Islet of Langerhans (tissue), 1 donor: ENCODE data around the gene EEF1AKMT2.

ENCODE experiments used
- FAIRE-seq: peaks from one replicate; lab custom pipeline; 2011; peaks lifted over from hg19 to GRCh38; lab: Jason Lieb, UNC

The EEF1AKMT2 gene

DNA sequence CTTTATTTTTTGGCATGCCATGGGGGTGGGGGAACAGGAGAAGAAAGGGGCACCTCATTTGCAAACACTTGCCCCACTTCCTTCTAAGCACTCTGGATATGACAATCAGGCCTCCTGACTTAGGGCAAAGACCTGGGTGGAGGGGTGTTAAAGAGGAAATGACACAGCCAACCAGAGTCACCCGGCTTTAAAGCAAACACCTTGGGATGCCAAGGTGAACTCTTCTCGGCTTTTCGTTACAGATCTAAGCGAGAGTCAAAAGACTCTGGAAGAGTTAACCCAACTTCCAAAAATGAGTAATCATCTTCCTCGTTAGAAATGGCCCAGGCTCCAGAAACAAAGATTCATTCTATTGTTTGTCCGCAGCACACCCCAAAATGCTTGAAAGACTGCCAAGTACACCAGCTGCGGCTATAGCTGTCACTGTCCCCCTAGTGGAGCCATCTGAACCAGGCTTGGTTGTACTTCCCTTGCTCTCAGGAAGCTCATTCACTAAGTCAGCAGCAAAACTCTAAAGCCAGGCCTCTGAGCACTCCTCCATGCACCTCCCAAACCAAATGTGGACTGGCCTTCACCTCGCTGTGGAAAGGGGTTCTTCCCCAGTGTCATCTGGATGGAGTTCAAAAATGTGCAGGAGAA lies 72.4 kb downstream of the EEF1AKMT2 start:
- no peak for FAIRE-seq

DNA sequence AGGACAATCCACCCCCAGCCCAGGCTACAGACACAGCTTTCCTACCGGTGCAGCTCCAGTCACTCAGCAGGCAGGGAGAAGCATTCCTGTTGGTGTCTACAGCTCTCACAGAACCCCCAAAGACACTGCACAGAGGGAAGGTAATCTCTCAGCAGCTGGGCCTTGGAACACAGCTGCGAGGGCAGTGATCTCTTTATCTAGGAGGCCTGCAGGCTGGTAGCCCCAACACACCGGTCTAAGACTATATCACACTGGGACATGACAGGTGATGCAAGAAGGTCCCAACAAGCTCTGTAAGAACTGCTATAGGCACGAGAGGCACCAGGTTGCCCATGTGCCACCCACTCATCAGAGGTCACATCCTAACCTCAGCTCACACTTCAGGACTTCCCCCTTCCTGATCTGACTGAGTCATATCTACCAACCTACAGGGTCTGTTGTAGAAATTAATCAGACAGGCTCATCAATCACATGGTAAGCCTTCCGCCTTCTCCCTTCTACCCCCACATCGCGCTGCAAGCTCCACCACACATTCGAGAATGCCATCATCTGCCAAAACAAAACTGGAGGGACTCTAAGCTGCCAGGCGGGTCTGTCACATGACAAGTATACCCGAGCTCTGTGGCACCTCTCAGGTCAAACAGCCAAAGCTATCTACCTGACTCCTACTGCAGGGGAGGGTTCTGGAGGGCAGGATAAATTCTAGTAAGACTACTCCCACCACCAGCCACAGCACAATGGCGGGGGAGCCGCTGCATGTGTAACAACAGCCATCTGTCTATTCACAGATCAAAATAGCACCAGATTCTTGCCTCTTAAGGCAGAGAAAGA lies 73.6 kb downstream of the EEF1AKMT2 start:
- no peak for FAIRE-seq

DNA sequence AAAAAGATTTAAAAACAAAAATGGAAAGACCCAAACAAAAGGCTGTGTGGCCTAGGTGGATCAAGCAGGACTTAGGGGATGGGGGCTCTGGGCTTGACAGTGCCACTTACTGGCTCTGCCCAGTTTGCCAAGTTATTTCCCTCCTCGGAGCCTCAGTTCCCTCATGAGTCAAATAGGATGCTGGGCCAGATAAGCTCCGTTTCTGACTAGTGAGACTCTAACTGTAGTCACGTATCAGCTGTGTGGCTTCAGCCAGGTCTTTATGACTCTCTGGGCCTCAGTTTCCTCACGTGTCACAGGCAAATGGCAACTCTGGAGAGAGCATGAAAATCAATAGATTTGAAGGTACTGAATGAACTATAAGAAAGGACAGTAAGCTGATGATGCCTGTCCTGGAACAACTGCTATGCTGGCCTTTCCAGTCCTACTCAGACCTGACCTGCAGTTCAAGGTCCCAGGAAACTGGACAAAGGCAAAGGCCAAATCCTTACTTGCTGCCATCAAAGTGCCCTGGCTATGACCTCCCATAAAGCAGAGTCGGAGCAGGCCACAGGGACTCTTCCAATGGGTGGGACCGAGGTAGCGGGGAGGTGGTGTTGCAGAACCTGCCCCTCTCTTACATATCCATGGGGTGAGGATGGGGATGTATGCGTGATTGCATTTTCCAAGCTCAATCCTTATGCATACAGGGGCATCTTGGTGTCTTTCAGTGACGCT lies 74.5 kb downstream of the EEF1AKMT2 start:
- FAIRE-seq: no peak

DNA sequence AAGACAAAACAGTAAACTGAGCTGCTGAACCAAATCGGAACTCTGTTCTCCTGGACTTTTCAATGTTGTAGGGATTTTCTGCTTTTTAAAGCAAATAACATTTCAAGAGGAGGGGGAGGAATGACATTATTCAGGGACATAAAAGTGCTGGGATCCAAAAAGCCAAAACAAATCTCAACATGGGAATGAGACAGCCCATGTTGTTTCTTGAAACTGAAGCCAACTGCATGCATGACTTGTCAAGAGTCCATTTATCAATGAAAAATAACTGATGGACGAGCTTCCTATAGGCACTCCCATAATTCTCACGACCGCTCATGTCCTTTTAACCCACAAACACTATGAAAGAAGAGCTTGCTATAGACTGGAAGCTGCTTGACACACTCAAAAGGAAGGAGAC lies 75.3 kb downstream of the EEF1AKMT2 start:
- FAIRE-seq: no peak

DNA sequence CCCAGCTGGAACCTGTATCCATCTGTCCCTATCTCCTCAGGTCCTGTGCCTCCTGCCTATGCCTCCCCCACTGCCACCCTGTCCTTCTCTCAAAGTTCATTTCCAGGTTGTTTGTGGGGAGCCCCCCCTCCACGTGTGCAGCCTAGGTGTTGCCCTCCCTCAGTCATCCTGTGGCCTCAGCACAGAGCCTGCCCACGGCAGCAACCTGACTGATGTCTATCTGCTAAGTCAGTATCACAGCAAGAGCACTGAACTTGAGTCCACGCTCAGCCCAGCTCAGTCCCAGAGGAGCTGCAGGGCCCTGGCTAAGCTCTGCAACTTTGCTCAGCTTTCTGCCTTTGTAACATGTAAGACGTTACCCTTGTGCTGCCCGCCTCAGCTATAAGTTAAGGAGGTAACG lies 76.2 kb downstream of the EEF1AKMT2 start:
- no peak for FAIRE-seq

DNA sequence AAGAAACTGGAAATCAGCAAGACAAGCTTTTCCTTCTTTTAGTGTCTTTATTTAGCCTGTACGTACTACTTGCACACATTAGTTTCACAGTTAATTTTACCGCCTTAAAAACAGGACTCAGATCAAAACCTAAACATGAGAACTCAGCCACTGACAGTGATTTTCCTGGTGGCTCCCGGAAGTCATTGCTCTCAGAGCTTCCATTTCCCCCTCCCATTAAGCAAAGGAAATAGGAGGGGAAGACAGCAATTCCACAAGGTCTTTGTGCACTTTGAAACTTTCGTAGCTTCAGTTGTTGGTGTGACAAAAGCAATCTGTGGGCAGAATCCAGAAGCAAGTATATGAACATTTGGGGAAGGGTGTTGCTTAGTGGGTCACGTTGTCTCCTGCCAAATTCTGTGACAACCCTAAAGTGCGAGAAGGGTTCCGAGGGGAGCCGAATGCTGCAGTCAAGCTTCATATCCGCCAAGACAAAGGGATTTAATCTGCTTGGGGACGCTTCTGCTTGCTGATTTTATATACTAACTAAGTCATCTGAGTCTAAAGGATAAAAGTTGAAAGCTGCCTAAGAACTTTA lies 77.9 kb downstream of the EEF1AKMT2 start:
- FAIRE-seq: no peak

DNA sequence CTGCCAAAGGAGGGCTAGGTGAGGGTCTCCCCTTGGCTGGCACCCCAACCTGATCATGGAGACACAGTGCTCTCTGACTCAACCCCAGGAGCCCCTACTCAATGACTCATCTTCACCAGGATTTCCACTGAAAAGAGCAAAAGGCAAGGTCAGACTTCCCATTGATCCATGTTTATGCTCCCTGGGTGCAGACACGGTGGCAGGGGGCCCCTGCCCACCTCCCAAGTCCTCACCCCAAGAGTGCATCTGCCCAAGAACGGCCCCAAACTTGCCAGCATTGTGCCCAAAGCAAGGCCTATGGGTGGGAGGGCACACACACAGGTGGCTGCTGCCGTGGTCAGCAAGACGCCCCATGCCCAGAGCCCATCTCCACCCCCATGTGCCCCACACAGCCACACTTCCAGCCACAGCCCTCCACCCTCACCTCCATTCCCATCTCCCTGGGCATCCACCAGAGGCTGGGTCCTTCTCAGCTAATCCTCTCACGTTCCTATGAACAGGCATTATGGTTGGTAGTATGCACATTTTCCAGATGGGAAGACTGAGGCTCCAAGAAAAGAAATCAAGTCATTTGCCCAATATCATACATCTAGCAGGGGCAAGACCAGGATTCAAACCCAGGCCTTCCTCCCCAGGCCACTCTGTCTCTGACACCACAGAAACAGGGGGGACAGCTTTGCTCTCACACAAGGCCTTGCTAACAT lies 78.8 kb downstream of the EEF1AKMT2 start:
- no peak for FAIRE-seq

DNA sequence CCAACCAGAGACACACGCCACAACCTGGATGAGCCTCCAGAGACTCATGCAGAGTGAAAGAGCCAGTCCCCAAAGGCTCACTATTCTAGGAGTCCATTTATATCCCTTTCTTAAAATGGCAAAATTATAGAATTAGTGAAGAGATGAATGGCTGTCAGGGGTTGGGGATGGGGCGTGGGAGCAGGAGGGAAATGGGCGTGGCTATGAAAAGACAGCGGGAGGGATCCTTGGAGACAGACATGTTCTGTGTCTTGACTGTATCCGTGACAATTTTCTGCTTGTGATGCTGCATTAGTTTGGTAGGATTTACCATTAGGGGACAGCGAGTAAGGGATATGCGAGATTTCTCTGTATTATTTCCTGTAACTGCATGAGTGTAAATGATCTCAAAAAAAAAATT lies 80.5 kb downstream of the EEF1AKMT2 start:
- no peak for FAIRE-seq

DNA sequence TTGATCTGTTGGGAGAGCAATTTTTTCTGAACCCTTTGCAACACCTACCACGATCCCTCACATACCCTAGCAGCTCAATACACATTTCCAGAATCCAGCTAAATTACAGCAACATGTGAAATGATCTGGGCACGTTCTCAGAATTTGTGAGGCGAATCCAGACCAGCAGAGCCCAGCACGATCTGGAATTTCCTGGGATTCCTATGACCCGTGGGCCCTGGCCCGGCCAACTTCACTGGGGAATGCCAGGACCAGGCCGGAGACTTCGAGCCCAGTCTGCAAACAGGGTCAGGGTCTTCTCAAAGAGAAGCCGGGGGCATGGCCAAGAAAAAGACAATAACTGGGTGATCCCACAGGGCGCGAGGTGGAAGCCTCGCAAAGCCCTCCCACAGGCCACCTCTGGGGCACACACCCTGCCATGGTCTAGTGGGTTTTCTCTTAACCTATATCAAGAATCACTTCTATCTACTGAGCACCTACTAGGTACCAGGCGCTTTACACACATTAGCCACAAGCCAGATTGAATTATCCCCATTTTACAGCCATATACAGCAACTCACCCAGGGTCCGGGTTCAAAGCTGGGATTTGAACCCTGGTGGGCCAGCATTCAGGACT lies 81.3 kb downstream of the EEF1AKMT2 start:
- FAIRE-seq: no peak

DNA sequence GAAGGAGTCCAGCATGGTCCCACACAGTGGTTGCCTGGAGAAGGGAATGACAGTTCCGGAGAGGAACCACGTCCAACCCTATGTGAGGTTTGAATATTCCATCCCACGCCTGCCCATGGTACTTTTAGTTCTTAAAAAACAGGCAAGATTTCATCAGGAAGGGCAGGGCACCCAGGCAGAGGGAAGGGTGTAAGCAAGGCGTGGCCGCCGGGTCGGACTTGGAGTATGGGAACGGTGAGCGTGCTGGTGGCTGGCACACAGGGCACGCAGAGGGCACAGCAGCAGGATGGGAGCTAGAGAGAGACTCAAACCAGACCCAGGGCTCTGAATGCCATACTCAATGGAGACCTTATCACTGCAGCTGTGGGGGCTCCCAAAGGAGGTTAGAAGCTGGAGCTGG lies 81.8 kb downstream of the EEF1AKMT2 start:
- no peak for FAIRE-seq

DNA sequence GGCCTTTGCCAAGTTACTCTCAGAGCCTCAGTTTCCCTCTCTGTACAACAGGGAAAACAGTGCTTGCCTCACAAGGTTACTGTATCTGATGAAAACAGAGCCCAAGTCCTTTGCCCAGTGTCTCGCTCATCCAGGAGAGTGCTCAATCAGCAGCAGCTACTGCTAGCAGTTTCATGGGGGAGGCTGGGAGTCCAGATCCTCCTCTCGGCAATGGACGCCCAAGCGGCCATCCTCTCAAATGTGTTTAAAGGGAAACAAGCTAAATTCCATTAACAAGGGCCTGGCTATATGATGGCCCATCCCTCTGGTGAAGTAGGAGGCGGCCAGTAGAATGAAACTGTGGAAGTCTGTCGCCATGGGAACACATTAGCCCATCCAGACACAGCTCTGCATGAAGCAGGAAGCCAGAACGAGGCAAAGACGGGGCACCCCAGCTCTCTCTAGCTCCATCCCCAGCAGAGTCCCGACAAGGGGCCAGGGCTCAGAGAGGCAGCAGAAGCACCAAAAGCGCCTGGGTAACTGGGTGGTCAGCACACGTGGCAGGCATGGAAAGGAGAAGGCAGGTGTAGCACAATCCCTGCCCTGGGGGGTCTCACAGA lies 82.7 kb downstream of the EEF1AKMT2 start:
- FAIRE-seq: no peak

DNA sequence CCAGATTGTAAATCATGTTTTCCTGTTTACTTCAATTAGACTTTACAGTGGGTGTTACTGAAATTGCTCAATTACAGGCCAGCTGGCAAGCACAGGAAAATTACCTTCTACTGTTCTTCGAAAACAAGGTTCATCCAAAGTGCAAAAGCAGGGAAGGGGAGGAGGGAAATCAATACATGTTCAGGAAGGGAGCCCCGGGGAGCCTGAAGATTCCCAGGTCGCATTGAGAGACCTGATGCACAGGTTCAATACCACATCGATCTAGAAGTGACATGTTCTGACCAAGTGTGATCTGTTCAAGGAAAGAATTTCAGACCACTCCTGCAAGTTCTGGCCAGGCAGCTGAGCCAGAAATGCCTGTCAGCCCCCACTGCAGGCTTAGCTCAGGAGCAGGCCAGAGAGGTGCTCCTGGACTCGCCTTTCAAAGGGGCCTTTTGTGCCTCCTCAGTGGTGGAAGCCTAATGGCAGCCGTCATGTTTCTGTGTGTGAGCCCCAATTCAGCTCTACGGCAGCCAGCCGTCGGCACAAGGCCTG lies 83.4 kb downstream of the EEF1AKMT2 start:
- peak; percentile 82 for FAIRE-seq
